GM21381 (cell line): Measurements from ENCODE around the gene CELF5.

Experiments
- ATAC-seq: cut with Tn5 transposase; IDR thresholded peaks from one replicate; pipeline ENCODE4 v1.9.1; 2021; ENCODE audit warnings: mild to moderate bottlenecking, moderate library complexity; ENCODE audit not compliant: unreplicated experiment

CELF5 gene

DNA sequence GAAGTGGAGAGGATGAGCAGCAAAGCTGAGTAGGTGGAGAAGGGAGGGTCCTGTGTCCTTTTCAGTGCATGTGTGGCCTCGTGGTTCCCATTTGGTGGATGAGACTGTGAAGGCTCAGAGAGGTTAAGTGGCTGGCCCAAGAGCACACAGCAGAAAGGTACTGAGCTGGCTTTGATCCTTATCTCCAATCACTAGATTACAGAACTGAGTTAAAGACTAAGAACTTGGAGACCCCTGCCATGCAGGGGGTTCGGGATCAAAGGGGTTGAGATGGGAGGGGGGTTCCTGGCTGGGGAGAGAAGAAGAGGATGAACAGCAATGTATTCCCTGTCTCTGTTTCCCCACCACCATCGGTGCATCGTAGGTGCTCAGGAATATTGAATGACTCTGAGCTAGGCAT lies 11.8 kb downstream of the CELF5 start:
- ATAC-seq = no peak

- ATAC-seq = no peak
Observed at GRCh38 chr19:3238066-3238561, 13.7 kb downstream of the CELF5 start.

DNA sequence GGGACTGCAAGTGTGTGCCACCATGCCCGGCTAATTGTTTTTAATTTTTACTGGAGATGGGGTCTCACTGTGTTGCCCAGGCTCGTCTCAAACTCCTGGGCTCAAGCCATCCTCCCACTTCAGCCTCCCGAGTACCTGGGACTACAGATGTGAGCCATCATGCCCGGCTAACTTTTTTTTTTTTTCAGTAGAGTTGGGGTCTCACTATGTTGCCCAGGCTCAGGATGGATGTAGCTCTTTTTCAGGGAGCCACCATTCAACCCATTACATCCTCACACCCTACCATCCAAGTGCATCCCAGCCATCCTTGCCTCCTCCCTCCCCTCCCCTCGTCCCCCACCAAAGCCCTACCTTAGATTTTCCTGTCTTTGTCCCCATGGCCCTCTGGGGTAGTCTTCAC lies 14.9 kb downstream of the CELF5 start:
- no peak for ATAC-seq

DNA sequence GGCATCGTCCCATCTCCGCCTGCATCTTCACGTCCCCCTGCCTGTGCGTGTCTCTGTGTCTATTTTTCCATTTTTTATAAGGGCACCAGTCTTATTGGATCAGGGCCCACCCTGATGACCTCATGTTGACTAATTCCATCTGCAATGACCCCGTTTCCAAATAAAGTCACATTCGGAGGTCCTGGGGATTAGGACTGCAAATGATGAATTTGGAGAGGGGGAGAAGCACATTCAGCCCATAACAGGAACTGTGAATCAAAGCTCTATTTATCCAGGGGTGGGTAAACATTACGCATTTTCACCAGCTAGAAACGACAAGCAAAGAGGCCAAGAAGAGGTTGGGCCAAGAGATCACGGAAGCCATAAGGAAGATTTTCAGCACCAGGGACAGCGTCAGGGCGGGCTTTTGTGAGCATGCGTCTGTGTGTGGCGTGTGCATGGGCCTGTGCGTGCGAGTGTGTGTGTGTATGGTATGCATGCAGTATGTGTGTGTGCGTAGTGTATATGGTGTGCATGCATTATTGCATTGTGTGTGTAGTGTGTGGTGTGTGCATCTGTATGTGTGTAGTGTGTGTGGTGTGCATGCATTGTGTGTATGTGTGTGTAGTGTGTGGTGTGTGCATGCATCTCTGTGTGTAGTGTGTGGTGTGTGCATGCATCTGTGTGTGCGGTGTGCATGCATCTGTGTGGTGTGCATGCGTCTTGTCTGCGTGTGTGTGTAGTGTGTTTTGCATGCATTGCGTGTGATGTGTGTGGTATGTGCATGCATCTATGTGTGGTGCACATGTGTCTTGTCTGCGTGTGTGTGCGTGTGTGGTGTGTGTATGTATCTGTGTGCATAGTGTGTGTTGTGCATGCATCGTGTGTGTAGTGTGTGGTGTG lies 19.6 kb downstream of the CELF5 start:
- ATAC-seq = no peak

- ATAC-seq = no peak
Observed at GRCh38 chr19:3245050-3245449, 20.6 kb downstream of the CELF5 start.

DNA sequence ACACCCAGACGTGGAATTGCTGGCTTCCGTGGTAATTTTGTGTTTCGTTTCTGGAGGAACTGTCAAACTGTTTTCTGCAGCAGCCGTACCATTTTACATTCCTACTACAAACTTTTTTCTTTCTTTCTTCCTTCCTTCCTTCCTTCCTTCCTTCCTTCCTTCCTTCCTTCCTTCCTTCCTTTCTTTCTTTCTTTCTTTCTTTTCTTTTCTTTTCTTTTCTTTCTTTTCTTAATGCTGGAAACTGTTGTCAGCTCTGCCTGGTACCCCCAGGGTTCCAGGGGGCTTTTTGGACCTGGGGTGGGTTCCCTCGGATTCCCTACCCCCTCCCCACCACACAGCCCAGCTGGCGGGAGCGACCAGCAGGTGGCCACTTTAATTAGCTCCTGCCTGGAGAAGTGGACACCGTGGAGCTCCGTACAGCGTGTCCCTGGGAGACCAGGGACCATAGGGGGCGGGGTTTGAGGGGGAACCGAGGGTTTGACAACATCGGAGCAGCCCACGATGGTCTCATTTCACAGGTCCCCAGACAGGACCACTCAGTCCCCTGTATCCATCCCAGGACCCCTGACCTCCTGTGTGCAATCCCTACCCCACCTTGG lies 24.4 kb downstream of the CELF5 start:
- no peak for ATAC-seq

GRCh38 chr19:3249408-3249807 lies 24.9 kb downstream of the CELF5 start:
- ATAC-seq = no peak

- ATAC-seq = no peak
Observed at GRCh38 chr19:3250675-3251074, 26.2 kb downstream of the CELF5 start.

DNA sequence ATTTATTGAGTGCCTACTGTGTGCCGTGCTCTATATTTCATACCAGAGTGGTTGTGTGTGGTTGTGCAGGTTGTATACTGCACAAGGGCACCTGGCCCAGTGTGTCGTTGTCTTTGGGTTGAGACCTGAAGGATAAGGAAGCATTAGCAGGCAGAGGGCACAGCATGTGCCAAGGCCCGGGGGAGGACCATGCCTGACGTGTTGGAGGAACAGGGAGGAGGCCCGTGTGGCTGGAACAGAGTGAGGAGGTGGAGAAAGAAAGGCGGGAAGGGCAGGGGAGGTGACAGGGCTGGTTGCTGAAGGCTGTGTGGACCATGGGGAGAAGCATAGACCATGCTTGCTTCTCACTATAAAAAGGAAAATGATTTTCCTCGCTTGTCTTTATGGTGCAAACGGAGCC lies 26.8 kb downstream of the CELF5 start:
- ATAC-seq = no peak

GRCh38 chr19:3252650-3253049 lies 28.2 kb downstream of the CELF5 start:
- ATAC-seq = no peak

DNA sequence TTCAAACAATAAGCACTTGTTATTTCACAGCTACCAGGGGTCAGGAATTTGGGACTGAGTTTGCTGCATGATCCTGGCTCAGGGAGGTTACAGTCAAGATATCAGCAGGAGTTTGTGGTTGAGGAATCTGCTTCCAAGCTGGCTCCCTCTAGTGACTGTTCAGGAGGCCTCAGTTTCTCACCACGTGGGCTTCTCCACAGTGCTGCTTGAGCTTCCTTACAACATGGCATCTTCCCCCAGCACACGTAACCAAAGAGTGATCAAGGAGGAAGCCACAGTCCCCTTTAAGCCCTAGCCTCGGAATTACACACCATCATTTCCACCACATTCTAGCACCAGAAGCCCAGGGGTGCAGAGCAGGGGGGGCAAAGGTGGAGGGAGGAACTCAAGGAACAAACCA lies 28.8 kb downstream of the CELF5 start:
- no peak for ATAC-seq

- ATAC-seq = no peak
Observed at GRCh38 chr19:3254520-3254919, 30.1 kb downstream of the CELF5 start.

- ATAC-seq = no peak
Observed at GRCh38 chr19:3257071-3257470, 32.6 kb downstream of the CELF5 start.

DNA sequence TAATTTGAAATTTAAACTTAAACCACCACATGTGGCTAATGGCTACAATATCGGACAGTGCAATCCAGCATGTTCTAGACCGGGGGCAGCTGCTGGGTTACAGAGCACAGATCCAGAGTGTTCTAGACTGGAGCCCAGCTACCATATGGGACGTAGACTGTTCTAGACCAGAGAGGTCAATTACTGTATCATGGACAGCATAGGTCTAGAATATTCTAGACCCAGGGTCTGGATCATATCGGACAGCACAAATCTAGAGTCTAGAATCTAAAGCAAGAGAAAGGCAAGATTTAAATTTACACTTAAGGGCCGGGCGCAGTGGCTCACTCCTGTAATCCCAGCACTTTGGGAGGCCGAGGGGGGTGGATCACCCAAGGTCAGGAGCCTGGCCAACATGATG lies 37.9 kb downstream of the CELF5 start:
- ATAC-seq = no peak

- no peak for ATAC-seq
Observed at GRCh38 chr19:3263866-3264265, 39.4 kb downstream of the CELF5 start.

GRCh38 chr19:3265432-3265831 lies 41.0 kb downstream of the CELF5 start:
- no peak for ATAC-seq

DNA sequence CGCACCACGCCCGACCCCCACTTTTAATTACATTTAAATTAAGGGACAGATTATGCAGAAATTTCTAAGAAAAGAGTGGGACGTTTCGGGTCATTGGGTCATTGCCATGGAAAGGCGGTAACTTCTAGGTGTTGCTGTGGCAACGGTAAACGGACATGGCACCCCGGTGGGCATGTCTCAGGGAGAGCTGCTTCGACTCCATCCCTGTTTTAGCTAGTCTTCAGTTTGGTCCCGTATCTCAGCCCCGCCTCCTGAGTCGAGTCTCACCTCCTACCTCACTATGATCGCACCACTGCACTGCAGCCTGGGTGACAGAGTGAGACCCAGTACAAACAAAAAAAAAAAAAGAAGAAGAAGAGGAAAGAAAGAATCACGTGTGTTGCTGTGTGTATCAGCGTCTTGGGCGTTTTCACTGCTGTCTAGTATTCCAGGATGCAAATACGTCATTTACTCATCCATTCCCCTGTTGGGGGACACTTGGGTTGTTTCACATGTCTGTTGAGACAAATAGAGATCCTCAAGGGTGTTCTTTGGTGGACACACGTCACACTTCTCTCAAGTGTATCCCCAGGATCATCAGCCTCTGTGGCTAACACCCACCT lies 41.7 kb downstream of the CELF5 start:
- ATAC-seq = no peak

DNA sequence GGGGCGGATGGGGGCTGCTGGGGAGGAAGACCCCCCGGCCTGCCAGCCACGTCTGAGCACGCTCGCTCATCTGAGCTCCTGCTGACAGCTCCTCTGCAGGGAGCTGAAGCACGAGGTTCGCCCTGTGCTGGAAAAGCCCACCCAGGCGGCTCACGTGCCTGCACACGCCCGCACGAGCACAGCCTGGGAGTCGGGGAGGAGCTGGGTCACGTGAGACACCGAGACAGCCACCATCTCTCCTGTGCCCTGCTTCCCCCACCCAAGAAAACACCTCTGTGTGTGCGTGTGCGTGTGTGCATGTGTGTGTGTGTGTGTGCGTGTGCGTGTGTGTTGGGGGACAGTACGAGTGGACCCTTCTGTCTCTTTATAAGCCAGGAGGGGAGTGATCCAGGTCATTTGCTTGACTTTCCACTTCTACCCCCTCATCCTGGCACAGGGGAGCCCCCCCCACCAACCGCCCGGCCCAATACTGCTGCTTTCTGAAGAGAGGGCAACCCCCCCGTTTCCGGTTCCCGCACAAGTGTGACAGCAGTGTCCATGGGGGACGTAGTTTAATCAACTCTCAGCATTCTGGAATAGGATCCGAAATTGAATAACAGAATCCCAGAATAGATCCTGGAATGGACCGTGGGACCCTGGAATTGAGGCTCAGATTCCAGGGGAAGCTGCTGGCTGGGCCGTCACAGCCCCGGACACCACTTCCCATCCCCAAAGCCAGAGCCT lies 42.5 kb downstream of the CELF5 start:
- no peak for ATAC-seq

GRCh38 chr19:3268326-3268725 lies 43.9 kb downstream of the CELF5 start:
- no peak for ATAC-seq

GRCh38 chr19:3268763-3269162 lies 44.3 kb downstream of the CELF5 start:
- ATAC-seq = no peak

DNA sequence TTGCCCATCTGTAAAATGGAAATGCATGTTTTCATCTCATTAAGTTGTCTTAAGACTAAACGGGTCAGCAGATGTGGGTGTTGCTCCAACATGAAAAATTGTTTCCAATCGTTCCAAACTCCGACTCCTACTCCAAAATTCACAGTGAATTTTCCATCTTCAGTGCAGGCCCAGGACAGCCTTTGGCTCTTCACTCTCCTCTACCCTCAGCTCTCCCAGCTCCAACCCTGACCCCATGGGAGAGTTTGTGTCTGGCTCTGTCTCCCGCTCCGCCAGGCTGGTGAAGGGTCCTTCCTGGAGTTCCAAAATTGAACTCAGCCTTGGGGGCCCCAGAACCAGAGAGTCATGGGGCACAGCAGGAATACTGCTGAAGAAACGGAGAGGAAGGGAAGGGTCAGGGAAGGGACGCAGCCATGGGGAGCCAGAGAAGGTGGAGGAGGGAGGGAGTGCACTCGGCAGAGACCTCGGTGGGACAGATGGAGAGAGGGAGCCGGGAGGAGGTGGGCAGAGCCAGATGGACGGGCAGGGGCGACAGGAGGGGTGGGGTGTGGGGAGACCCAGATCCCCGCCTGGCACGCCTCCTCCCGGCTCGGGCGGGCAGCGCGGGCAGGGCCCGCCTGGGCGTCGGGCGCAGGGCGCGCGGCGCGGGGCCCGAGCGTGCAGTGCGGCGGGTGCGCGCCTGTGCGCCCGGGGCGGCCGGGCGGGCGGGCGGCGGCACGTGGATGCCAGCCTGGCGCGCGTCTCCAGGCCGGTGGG lies 45.6 kb downstream of the CELF5 start:
- ATAC-seq = no peak
